Fibroblast of the aortic adventitia (primary cell): Measurements from ENCODE around the gene THRA. TPM values are rescaled to one million over a fixed set of nuclear protein-coding genes. Genes with fewer than 3 reads are reported as not detected.

Source experiments
- DNase-seq: peaks from one replicate; pipeline ENCODE4 v3.0.0-alpha.2; 2010; ENCODE audit warnings: low read depth
- H3K4me3 ChIP-seq: 2 replicates; pipeline ENCODE4 v1.5.1; 2011; ENCODE audit warnings: low read depth, mild to moderate bottlenecking, control low read depth, low read length, moderate library complexity
- total RNA-seq: library from RNA; depleted of rRNA; stranded (reverse); fragments of >200 nt; gene quantifications from 2 replicates; pipeline ENCODE4 v1.2.3, GENCODE V29; 2012; ENCODE audit warnings: low replicate concordance
- TF ChIP-seq, protein P1 (sequence below): IDR thresholded peaks from 2 replicates; pipeline ENCODE4 v1.5.1; 2011; ENCODE audit warnings: mild to moderate bottlenecking, low read length, control low read depth, inconsistent platforms; ENCODE audit not compliant: insufficient read depth

The THRA gene
- total RNA-seq, 1 donor: 23.0 TPM

DNA sequence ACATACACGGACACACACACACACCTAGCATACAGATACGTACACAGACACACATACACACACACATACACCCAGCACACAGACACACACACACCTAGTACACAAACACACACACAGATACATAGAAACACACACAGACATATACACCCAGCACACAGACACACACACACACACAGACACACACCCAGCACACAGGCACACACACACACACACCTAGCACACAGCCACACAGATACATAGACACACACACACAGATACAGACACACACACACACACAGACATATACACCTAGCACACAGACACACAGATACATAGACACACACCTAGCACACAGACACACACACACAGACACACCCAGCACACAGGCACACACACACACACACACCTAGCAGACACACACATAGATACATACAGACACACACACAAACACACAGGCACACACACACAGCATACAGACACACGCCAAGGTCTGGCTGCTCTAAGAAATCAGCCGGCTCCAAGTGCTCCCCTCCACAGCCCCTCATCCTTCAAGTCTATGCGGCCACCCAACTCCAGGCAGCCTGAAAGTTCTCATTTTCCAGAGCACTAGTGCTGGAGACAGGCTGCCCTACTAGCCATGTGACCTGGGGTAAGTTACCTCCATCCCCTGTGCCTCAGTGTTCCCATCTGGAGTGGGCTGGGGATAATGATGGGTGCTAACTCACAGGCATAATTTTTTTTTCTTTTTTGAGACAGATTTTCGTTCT lies 24.5 kb downstream of the THRA start:
- H3K4me3 ChIP-seq: no peak overlapping the region
- DNase-seq: no peak
- TF ChIP-seq, protein P1, sequence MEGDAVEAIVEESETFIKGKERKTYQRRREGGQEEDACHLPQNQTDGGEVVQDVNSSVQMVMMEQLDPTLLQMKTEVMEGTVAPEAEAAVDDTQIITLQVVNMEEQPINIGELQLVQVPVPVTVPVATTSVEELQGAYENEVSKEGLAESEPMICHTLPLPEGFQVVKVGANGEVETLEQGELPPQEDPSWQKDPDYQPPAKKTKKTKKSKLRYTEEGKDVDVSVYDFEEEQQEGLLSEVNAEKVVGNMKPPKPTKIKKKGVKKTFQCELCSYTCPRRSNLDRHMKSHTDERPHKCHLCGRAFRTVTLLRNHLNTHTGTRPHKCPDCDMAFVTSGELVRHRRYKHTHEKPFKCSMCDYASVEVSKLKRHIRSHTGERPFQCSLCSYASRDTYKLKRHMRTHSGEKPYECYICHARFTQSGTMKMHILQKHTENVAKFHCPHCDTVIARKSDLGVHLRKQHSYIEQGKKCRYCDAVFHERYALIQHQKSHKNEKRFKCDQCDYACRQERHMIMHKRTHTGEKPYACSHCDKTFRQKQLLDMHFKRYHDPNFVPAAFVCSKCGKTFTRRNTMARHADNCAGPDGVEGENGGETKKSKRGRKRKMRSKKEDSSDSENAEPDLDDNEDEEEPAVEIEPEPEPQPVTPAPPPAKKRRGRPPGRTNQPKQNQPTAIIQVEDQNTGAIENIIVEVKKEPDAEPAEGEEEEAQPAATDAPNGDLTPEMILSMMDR: no peak

DNA sequence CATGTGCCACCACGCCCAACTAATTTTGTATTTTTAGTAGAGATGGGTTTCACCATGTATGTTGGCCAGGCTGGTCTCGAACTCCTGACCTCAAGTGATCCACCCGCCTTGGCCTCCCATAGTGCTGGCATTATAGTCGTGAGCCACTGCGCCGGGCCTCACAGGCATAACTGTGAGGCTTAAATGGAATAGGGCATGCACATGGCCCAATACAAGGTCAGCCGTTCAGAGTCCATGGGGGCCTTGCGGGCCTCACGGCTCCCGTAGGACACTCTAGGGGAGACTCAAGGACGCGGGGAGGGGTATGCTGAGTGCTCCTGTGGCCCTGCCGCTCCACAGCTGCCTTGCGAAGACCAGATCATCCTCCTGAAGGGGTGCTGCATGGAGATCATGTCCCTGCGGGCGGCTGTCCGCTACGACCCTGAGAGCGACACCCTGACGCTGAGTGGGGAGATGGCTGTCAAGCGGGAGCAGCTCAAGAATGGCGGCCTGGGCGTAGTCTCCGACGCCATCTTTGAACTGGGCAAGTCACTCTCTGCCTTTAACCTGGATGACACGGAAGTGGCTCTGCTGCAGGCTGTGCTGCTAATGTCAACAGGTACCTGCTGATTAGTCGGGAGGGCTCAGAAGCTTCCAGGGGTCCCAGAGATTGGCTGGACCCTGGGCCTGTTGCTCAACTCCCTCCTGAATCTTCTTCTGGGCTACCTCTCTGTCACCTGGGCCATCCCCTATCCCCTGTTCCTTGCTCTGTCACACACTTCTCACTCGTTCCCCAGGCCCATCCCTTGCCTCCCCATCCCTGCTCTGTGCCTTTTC lies 25.3 kb downstream of the THRA start:
- no peak overlapping the region for H3K4me3 ChIP-seq
- TF ChIP-seq, protein P1: no peak
- DNase-seq: no peak

- no peak overlapping the region for H3K4me3 ChIP-seq
- no peak for DNase-seq
- TF ChIP-seq, protein P1: no peak
Measured at GRCh38 chr17:40089077-40089895, 26.5 kb downstream of the THRA start.

DNA sequence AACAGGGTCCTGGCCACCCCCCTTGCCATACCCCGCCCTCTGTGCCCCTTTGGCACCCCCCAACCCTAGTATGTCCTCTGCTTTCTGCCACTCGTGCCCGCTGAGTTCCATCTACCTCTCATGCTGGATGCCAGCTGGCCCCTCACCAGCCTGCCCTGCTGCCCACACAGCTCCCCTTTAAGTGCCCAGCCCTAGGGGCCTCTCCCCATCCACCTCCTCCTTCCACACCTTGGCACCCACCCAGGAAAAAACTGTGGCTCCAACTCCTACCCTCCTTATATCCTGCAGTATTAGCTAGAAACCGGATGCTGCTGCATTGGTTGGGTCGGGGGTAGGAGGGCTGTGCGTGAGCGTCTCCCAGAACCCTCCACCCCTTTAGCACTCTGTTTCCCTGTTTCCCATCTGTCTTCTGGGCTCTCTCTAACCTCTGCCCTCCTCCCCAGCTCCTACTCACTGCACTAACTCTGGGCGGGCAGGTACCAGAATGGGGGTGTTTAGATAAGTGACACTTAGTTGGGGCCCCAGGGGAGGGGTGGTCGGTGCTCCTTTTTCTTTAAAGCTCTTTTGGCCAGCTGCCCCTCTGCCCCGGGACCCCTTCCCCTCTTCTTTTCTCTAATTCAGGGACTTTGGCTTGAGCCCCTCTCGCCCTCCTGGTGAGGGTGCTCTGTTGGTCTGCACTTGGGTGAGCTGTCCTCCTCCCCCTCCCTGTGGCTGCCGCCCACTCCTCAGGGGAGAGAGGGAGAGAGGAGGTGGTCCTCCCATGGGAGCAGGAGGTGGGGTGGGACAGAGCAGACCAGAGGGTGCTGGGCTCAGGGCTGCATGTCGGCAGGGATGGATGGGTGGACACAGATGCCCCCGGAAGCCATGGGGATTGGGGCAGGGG lies 27.7 kb downstream of the THRA start:
- TF ChIP-seq, protein P1: no peak
- H3K4me3 ChIP-seq: no peak overlapping the region
- DNase-seq: no peak

- TF ChIP-seq, protein P1: no peak
- no peak overlapping the region for H3K4me3 ChIP-seq
- no peak for DNase-seq
Measured at GRCh38 chr17:40091691-40092397, 29.1 kb downstream of the THRA start.
